ENCODE data around the gene ST8SIA1. TPM values are rescaled to one million over a fixed set of nuclear protein-coding genes. Genes with fewer than 3 reads are reported as not detected.

ST8SIA1 gene
- total RNA-seq, 1 donor from 2014 or later: 8.5 TPM

GRCh38 chr12:22266101-22266500 lies 68.4 kb downstream of the ST8SIA1 start:
- H3K9me3 ChIP-seq: no peaks in the 10 kb centered on the region
- TF ChIP-seq CTCF (IDR thresholded peaks at IDR 0.05): no peak
- DNase-seq: no peak
- intact Hi-C loops (cut with DNase I): no loop called here
- no peaks in the 10 kb centered on the region for H3K27me3 ChIP-seq
- H3K4me3 ChIP-seq: no peak overlapping the region
- no peaks in the 10 kb centered on the region for H3K36me3 ChIP-seq
- no peak overlapping the region for H3K27ac ChIP-seq
- ATAC-seq: no peak
- H3K4me1 ChIP-seq: no peaks in the 10 kb centered on the region

- Histone ChIP-seq H3K27me3 (no peaks in the 10 kb centered on the region), H3K4me3 (no peak overlapping the region), H3K36me3 (no peaks in the 10 kb centered on the region), H3K9me3 (no peaks in the 10 kb centered on the region), H3K27ac (no peak overlapping the region), H3K4me1 (no peaks in the 10 kb centered on the region)
- ATAC-seq (no peak), DNase-seq (no peak)
- TF ChIP-seq CTCF (IDR thresholded peaks at IDR 0.05): no peak
- intact Hi-C loops (cut with DNase I): no loop called here
Observed at GRCh38 chr12:22264380-22264779, 70.1 kb downstream of the ST8SIA1 start.

GRCh38 chr12:22262309-22262708 lies 72.2 kb downstream of the ST8SIA1 start:
- intact Hi-C loops (cut with DNase I): no loop called here
- H3K4me3 ChIP-seq: no peak overlapping the region
- DNase-seq (no peak), ATAC-seq (no peak)
- no peaks in the 10 kb centered on the region for H3K27me3 ChIP-seq
- TF ChIP-seq CTCF (IDR thresholded peaks at IDR 0.05): no peak
- no peak overlapping the region for H3K27ac ChIP-seq
- H3K9me3 ChIP-seq: no peaks in the 10 kb centered on the region
- H3K4me1 ChIP-seq: no peaks in the 10 kb centered on the region
- no peaks in the 10 kb centered on the region for H3K36me3 ChIP-seq

- intact Hi-C loops (cut with DNase I): no loop called here
- DNase-seq: no peak
- H3K27ac ChIP-seq: no peak overlapping the region
- ATAC-seq: no peak
- H3K4me3 ChIP-seq: no peak overlapping the region
- no peaks in the 10 kb centered on the region for H3K9me3 ChIP-seq
- no peaks in the 10 kb centered on the region for H3K27me3 ChIP-seq
- peaks cover 13% of the 10 kb centered on the region for H3K4me1 ChIP-seq
- no peaks in the 10 kb centered on the region for H3K36me3 ChIP-seq
- TF ChIP-seq CTCF (IDR thresholded peaks at IDR 0.05): no peak
Observed at GRCh38 chr12:22257100-22257499, 77.4 kb downstream of the ST8SIA1 start.

GRCh38 chr12:22256605-22257004 lies 77.9 kb downstream of the ST8SIA1 start:
- ATAC-seq (no peak), DNase-seq (no peak)
- no peak for TF ChIP-seq CTCF (IDR thresholded peaks at IDR 0.05)
- no peaks in the 10 kb centered on the region for H3K9me3 ChIP-seq
- no peaks in the 10 kb centered on the region for H3K27me3 ChIP-seq
- peaks cover 13% of the 10 kb centered on the region for H3K4me1 ChIP-seq
- no peak overlapping the region for H3K4me3 ChIP-seq
- no peak overlapping the region for H3K27ac ChIP-seq
- H3K36me3 ChIP-seq: no peaks in the 10 kb centered on the region
- intact Hi-C loops (cut with DNase I): no loop called here

GRCh38 chr12:22256041-22256441 lies 78.5 kb downstream of the ST8SIA1 start:
- H3K27ac ChIP-seq: peak overlapping the region; percentile 59
- TF ChIP-seq CTCF (IDR thresholded peaks at IDR 0.05): no peak
- intact Hi-C loops (cut with DNase I): no loop called here
- no peak overlapping the region for H3K4me3 ChIP-seq
- ATAC-seq (no peak), DNase-seq (no peak)
- no peaks in the 10 kb centered on the region for H3K9me3 ChIP-seq
- H3K36me3 ChIP-seq: no peaks in the 10 kb centered on the region
- H3K27me3 ChIP-seq: no peaks in the 10 kb centered on the region
- H3K4me1 ChIP-seq: peaks cover 13% of the 10 kb centered on the region

Data from upper lobe of right lung (tissue), 1 donor.